GM10248 (cell line): ENCODE data around the gene CILP2.

Experiments
- CTCF ChIA-PET: fragments of 300-600 bp; sonication (Branson Sonifier 250); formaldehyde crosslinking; extraction: SDS; loops from one replicate; lab custom pipeline; 2021; ENCODE audit warnings: antibody characterized with exemption; lab: Yijun Ruan, JAX
- POLR2A ChIA-PET: fragments of 350-650 bp; sonication (Branson Sonifier 250); formaldehyde crosslinking; extraction: SDS; loops from one replicate; lab custom pipeline; 2020; ENCODE audit warnings: antibody characterized with exemption; lab: Yijun Ruan, JAX
- DNase-seq: peaks from one replicate; pipeline ENCODE4 v3.0.0; 2012; ENCODE audit errors: extremely low spot score
- CTCF ChIP-seq: IDR thresholded peaks from 2 replicates; pipeline ENCODE4 v1.5.1; 2012; ENCODE audit warnings: mild to moderate bottlenecking, low read depth; ENCODE audit errors: extremely low read depth, missing control alignments, control extremely low read depth

The CILP2 gene

GRCh38 chr19:19594381-19594780 is 56.3 kb downstream of the CILP2 start:
- no peak for DNase-seq
- TF ChIP-seq CTCF, result no peak
- ChIA-PET CTCF (no interaction called here), POLR2A (interaction anchor here (0.6 to 0.7 kb wide), 2 partner anchors 28 to 69 kb away, joined by 3 read pairs; no protein-coding TSS in a partner anchor)

DNA sequence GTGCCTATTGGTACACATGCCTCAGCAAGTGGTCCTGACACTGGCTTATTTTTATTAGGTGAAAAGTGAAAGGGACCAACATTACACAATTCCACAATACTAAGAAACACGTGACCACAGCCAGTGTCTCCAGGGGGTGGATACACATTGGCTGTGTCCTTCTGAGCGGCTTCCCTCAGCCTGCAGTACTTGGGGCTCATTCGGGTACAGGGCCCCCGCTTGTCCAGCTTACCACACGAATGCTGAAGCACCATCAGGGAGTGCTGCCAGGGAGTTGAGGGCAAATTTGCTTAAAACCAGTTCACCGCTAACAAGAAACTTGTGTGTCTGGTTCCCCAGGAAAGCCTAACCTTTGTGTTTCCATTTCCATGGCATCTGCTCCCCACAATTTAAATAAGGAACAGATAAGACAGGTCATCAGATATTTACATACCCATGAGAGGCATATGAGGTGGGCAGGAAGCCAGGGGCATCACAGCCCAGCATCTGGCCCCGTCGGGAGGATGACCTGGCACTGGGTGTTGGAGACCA is 57.2 kb downstream of the CILP2 start:
- DNase-seq, result no peak
- no peak for TF ChIP-seq CTCF
- POLR2A ChIA-PET, result interaction anchor here (0.7 kb wide), 1 partner anchor 27 kb away, joined by 3 read pairs; no protein-coding TSS in a partner anchor
- CTCF ChIA-PET, result interaction anchor here (1.4 kb wide), 1 partner anchor 62 kb away, joined by 4 read pairs; no protein-coding TSS in a partner anchor
